HepG2 (cell line): ENCODE measurements around the gene PLXDC2.

Experiments used
- EP300 ChIP-seq, 3 experiments: sonication (generic) in 1 of 3; formaldehyde crosslinking in 1 of 3; IDR thresholded peaks; 2 replicates each; pipeline versions ENCODE4 v1.5.1 to v1.6.1; 2011 to 2020; ENCODE audit warnings: low read depth in 2 of 3, low read length in 2 of 3, borderline replicate concordance in 1 of 3, improper control_type of control experiment in 1 of 3, mild to moderate bottlenecking in 1 of 3, missing genetic modification reagents in 1 of 3, moderate library complexity in 1 of 3
- FOXK1 ChIP-seq: sonication (generic); formaldehyde crosslinking; IDR thresholded peaks from 2 replicates; pipeline ENCODE4 v1.4.0; 2020; ENCODE audit warnings: low read depth, missing genetic modification reagents, borderline replicate concordance
- HMGXB4 ChIP-seq, 2 experiments: sonication (generic) in 1 of 2; formaldehyde crosslinking in 1 of 2; IDR thresholded peaks; 2 replicates each; pipeline versions ENCODE4 v1.4.0 to v1.6.1; 2018 to 2020; ENCODE audit warnings: missing genetic modification reagents in 2 of 2, borderline replicate concordance in 1 of 2, low read depth in 1 of 2, mild to moderate bottlenecking in 1 of 2, missing biosample characterization in 1 of 2
- SP1 ChIP-seq, 2 experiments: fragments of 450-650 bp in 1 of 2; sonication (generic) in 1 of 2; formaldehyde crosslinking in 1 of 2; IDR thresholded peaks; 2 replicates each; pipeline versions ENCODE4 v1.4.0 to v1.6.1; 2016 to 2020; ENCODE audit warnings: missing genetic modification reagents in 1 of 2
- ZBTB20 ChIP-seq: sonication (generic); formaldehyde crosslinking; IDR thresholded peaks from 2 replicates; pipeline ENCODE4 v1.8.1; 2023; ENCODE audit warnings: missing genetic modification reagents, low read depth, mild to moderate bottlenecking, borderline replicate concordance
- ZBTB37 ChIP-seq: sonication (generic); formaldehyde crosslinking; IDR thresholded peaks from 2 replicates; pipeline ENCODE4 v1.4.0; 2020; ENCODE audit warnings: mild to moderate bottlenecking, missing genetic modification reagents

- no peak for TF ChIP-seq SP1 (IDR thresholded peaks at IDR 0.05)
- no peak for TF ChIP-seq SP1 (CRISPR knock-in tag; IDR thresholded peaks at IDR 0.05)
- no peak for TF ChIP-seq ZBTB37 (CRISPR knock-in tag)
- no peak for TF ChIP-seq FOXK1 (CRISPR knock-in tag)
- TF ChIP-seq EP300 (IDR thresholded peaks at IDR 0.05; ENCODE audit: low read depth in 2 of 2, low read length in 2 of 2): no peak
- TF ChIP-seq EP300 (CRISPR knock-in tag; IDR thresholded peaks at IDR 0.05; ENCODE audit: borderline replicate concordance): no peak
- TF ChIP-seq HMGXB4 (CRISPR knock-in tag; IDR thresholded peaks at IDR 0.05; ENCODE audit: borderline replicate concordance in 1 of 2, low read depth in 1 of 2): no peak
- no peak for TF ChIP-seq ZBTB20
These were observed 97.8 kb downstream of the PLXDC2 start for GRCh38 chr10:19913987-19914386.
